GM12878 (cell line): ENCODE results near the gene AP2B1. TPM values are rescaled to one million over a fixed set of nuclear protein-coding genes. Genes with fewer than 3 reads are reported as not detected.

Source experiments
- ATAC-seq: fragments of 200-7000 bp; cut with Tn5 transposase; 3 replicates; pipeline ENCODE4 v1.9.1; 2020; ENCODE audit warnings: mild to moderate bottlenecking, moderate library complexity
- BruUV-seq: library from RNA; stranded (reverse); fragments of 400-500 nt; replicated peaks from 2 replicates; lab custom pipeline; 2021; lab: Mats Ljungman, UMichigan
- CTCF ChIA-PET: fragments of 300-600 bp; sonication (Branson Sonifier 250); formaldehyde crosslinking; extraction: SDS; loops from one replicate; lab custom pipeline; 2021; ENCODE audit warnings: inconsistent platforms; lab: Yijun Ruan, JAX
- POLR2A ChIA-PET: fragments of 350-600 bp; formaldehyde crosslinking; extraction: SDS; loops from one replicate; lab custom pipeline; 2021; ENCODE audit warnings: inconsistent platforms; lab: Charles Lee
- RAD21 ChIA-PET: fragments of 300-600 bp; sonication (Branson Sonifier 250); formaldehyde crosslinking; loops from one replicate; lab custom pipeline; 2023; ENCODE audit warnings: antibody characterized with exemption; ENCODE audit not compliant: unreplicated experiment; lab: Charles Lee
- SMC1A ChIA-PET: fragments of 300-600 bp; sonication (Branson Sonifier 250); formaldehyde crosslinking; loops from one replicate; lab custom pipeline; 2023; ENCODE audit not compliant: unreplicated experiment, uncharacterized antibody; lab: Charles Lee
- DNase-seq: peaks from one replicate; pipeline ENCODE4 v3.0.0-alpha.2; 2011; ENCODE audit warnings: low read depth, low spot score
- FAIRE-seq: peaks from 3 replicates; lab custom pipeline; 2011; peaks lifted over from hg19 to GRCh38; lab: Jason Lieb, UNC
- H2AFZ ChIP-seq: 2 replicates; pipeline ENCODE4 v1.6.0; 2011; ENCODE audit warnings: low read depth, low read length, control low read depth; ENCODE audit not compliant: control insufficient read depth
- H3K27ac ChIP-seq: 2 replicates; pipeline ENCODE4 v1.5.1; 2011; ENCODE audit warnings: control low read depth; ENCODE audit not compliant: control insufficient read depth, insufficient read depth
- H3K27me3 ChIP-seq, 2 experiments: replicated peaks in 1 of 2; 2 replicates each; pipeline versions ENCODE4 v1.6.0 to v1.6.1; 2011; ENCODE audit warnings: low read length in 1 of 2; ENCODE audit not compliant: control insufficient read depth in 2 of 2, insufficient read depth in 2 of 2
- H3K36me3 ChIP-seq, 2 experiments: 2 replicates each; pipeline ENCODE4 v1.5.1; 2011; ENCODE audit warnings: low read length in 1 of 2; ENCODE audit not compliant: control insufficient read depth in 2 of 2, insufficient read depth in 2 of 2
- H3K4me1 ChIP-seq: 2 replicates; pipeline ENCODE4 v1.6.1; 2011; ENCODE audit warnings: mild to moderate bottlenecking, low read length, moderate library complexity, mixed read lengths; ENCODE audit not compliant: control insufficient read depth, insufficient read depth
- H3K4me2 ChIP-seq: 2 replicates; pipeline ENCODE4 v1.6.0; 2011; ENCODE audit warnings: control low read depth; ENCODE audit not compliant: control insufficient read depth, insufficient read depth
- H3K4me3 ChIP-seq: fragments of 200-600 bp; sonication (generic); 2 replicates; pipeline ENCODE4 v1.5.1; 2016
- H3K79me2 ChIP-seq: 2 replicates; pipeline ENCODE4 v1.6.0; 2011; ENCODE audit warnings: low read length; ENCODE audit not compliant: control insufficient read depth, insufficient read depth
- H3K9ac ChIP-seq: 2 replicates; pipeline ENCODE4 v1.8.0; 2011; ENCODE audit warnings: low read length, control low read depth, mixed read lengths; ENCODE audit not compliant: control insufficient read depth, insufficient read depth
- H3K9me3 ChIP-seq: replicated peaks from 3 replicates; pipeline ENCODE4 v1.5.1; 2011; ENCODE audit warnings: mild to moderate bottlenecking, low read length; ENCODE audit not compliant: control insufficient read depth, insufficient read depth
- H4K20me1 ChIP-seq: 2 replicates; pipeline ENCODE4 v1.6.0; 2011; ENCODE audit not compliant: control insufficient read depth, insufficient read depth
- ASH2L ChIP-seq: fragments of 300-600, 200-600 bp; sonication (generic); IDR thresholded peaks from 2 replicates; pipeline ENCODE4 v1.6.1; 2017; ENCODE audit warnings: low read depth, mild to moderate bottlenecking, borderline replicate concordance
- BHLHE40 ChIP-seq, 2 experiments: fragments of 450-650 bp in 1 of 2; IDR thresholded peaks; 2 replicates each; pipeline ENCODE4 v1.6.1; 2011 to 2017; ENCODE audit warnings: low read depth in 2 of 2, borderline replicate concordance in 1 of 2, improper control_type of control experiment in 1 of 2, low read length in 1 of 2, mild to moderate bottlenecking in 1 of 2
- CREB1 ChIP-seq: IDR thresholded peaks from 2 replicates; pipeline ENCODE4 v1.6.1; 2012; ENCODE audit warnings: low read depth, mild to moderate bottlenecking, inconsistent platforms
- CREM ChIP-seq: IDR thresholded peaks from 2 replicates; pipeline ENCODE4 v1.6.1; 2014; ENCODE audit warnings: antibody characterized with exemption, low read depth
- EGR1 ChIP-seq, 2 experiments: IDR thresholded peaks; 1 replicate in 1 of 2; 2 replicates in 1 of 2; pipeline ENCODE4 v1.6.1; 2011 to 2012; ENCODE audit warnings: low read depth in 2 of 2, low read length in 2 of 2, borderline replicate concordance in 1 of 2, mild to moderate bottlenecking in 1 of 2, moderate library complexity in 1 of 2
- FOXK2 ChIP-seq: fragments of 450-650 bp; IDR thresholded peaks from 2 replicates; pipeline ENCODE4 v1.6.1; 2017; ENCODE audit warnings: mild to moderate bottlenecking, moderate library complexity
- IKZF1 ChIP-seq: fragments of 450-650 bp; conservative IDR thresholded peaks from 2 replicates; pipeline ENCODE4 v1.6.1; 2017; ENCODE audit warnings: antibody characterized with exemption, mild to moderate bottlenecking
- IKZF2 ChIP-seq, 2 experiments: fragments of 450-650 bp; IDR thresholded peaks; 2 replicates each; pipeline ENCODE4 v1.6.1; 2017; ENCODE audit warnings: mild to moderate bottlenecking in 2 of 2, moderate library complexity in 2 of 2
- PAX5 ChIP-seq: IDR thresholded peaks from 2 replicates; pipeline ENCODE4 v1.6.1; 2011; ENCODE audit warnings: low read depth, low read length, borderline replicate concordance
- POLR2A ChIP-seq: IDR thresholded peaks from 2 replicates; pipeline ENCODE4 v1.6.1; 2011; ENCODE audit warnings: low read depth, mild to moderate bottlenecking, low read length
- SPI1 ChIP-seq: IDR thresholded peaks from 2 replicates; pipeline ENCODE4 v1.6.1; 2011; ENCODE audit warnings: low read depth, mild to moderate bottlenecking, low read length, moderate library complexity, borderline replicate concordance; ENCODE audit not compliant: insufficient read depth
- TAF1 ChIP-seq: IDR thresholded peaks from 2 replicates; pipeline ENCODE4 v1.6.1; 2011; ENCODE audit warnings: mild to moderate bottlenecking, low read depth, low read length, borderline replicate concordance
- ZNF592 ChIP-seq: fragments of 450-650 bp; IDR thresholded peaks from 2 replicates; pipeline ENCODE4 v1.6.1; 2017; ENCODE audit warnings: mild to moderate bottlenecking, moderate library complexity
- ZNF687 ChIP-seq: fragments of 450-650 bp; IDR thresholded peaks from 2 replicates; pipeline ENCODE4 v1.6.1; 2017; ENCODE audit warnings: mild to moderate bottlenecking, moderate library complexity
- WGBS: methylation state at CpG from one replicate; pipeline ENCODE4 v1.1.6; 2016; ENCODE audit warnings: low lambda C conversion rate; ENCODE audit not compliant: insufficient replicate concordance, insufficient coverage; ENCODE audit errors: missing lambda C conversion rate; 5-methylcytosine and 5-hydroxymethylcytosine counted together
- in situ Hi-C: fragments of 300-500 bp; cut with MboI; formaldehyde crosslinking; loops from 9 replicates; pipeline ENCODE4 v1.14.3; 2018; ENCODE audit warnings: mixed read lengths
- intact Hi-C: fragments of 100-400 bp; cut with micrococcal nuclease; formaldehyde crosslinking; loops from one replicate; pipeline ENCODE4 v1.14.2; 2022; ENCODE audit not compliant: unreplicated experiment
- polyA plus RNA-seq, 11 experiments: library from polyadenylated mRNA; depleted of rRNA in 4 of 11; unstranded in 6 of 11; stranded (reverse) in 5 of 11; fragments of >200 nt; fragmentation: Nextera tagmentation in 4 of 11; fragmentation: Illumina TruSeq in 1 of 11; extraction: Ambion mirVana in 4 of 11; extraction: Trizol in 1 of 11; gene quantifications; 1 replicate in 1 of 11; 2 replicates in 10 of 11; pipeline versions ENCODE4 v1.2.1 to v1.2.3, GENCODE V29; 2011 to 2016; ENCODE audit warnings: inconsistent platforms in 2 of 11, missing spikeins in 2 of 11, low read depth in 1 of 11
- total RNA-seq, 4 experiments: library from RNA; depleted of rRNA in 3 of 4; stranded (reverse); fragments of >200 nt in 3 of 4; fragmentation: Illumina TruSeq in 1 of 4; extraction: Trizol in 1 of 4; gene quantifications; 2 replicates each; pipeline versions ENCODE4 v1.2.1 to v1.2.3, GENCODE V29; 2013 to 2021

Gene AP2B1
- total and polyA plus RNA-seq, 10 of the 15 experiments (the other 5 are each of a cell fraction or from before 2014, with no cell fraction given) = 18.6 to 112 (median 53.9) TPM

GRCh38 chr17:35540589-35541404 is 46.3 kb upstream of the AP2B1 start:
- ATAC-seq (peak; percentile 57), DNase-seq (no peak), FAIRE-seq (peak; percentile 56)
- Histone ChIP-seq H3K79me2 (peaks cover 44% of the 10 kb centered on the region), H3K4me2 (peak overlapping the region; percentile 85), H3K4me1 (peaks cover 19% of the 10 kb centered on the region), H3K36me3 (no peaks in the 10 kb centered on the region), H3K27me3 (no peaks in the 10 kb centered on the region), H2AFZ (peak overlapping the region; percentile 94), H3K4me3 (peak overlapping the region; percentile 84), H3K9me3 (no peaks in the 10 kb centered on the region), H3K27ac (peak overlapping the region; percentile 92), H3K9ac (peak overlapping the region; percentile 85), H4K20me1 (no peaks in the 10 kb centered on the region)
- ChIA-PET RAD21 (interaction anchor here (1.0 to 8.2 kb wide), 6 partner anchors 37 to 228 kb away, joined by 4 to 171 read pairs (median 10); partner anchors contain the start of genes PEX12 and SLFN13), SMC1A (interaction anchor here (0.9 to 12.6 kb wide), 6 partner anchors 12 to 234 kb away, joined by 3 to 251 read pairs (median 3); partner anchors contain the start of genes AP2B1 and PEX12), CTCF (interaction anchor here (0.7 to 16.4 kb wide), 6 partner anchors 8 to 370 kb away, joined by 3 to 321 read pairs (median 6); no protein-coding TSS in a partner anchor), POLR2A (interaction anchor here (0.6 kb wide), 3 partner anchors 73 to 280 kb away, joined by 3 to 10 read pairs (median 3); no protein-coding TSS in a partner anchor)
- intact Hi-C loops (no loop called here), in situ Hi-C loops (no loop called here)
- WGBS = under 1% methylated on average over 8 of the region's 8 CpGs
- BruUV-seq = no TSS peak
- 0 out of 2 replicates have a peak, but pooled peaks have one; percentile 22 for TF ChIP-seq CREB1
- TF ChIP-seq ZNF687 = peak; percentile 71
- TF ChIP-seq SPI1 = peak; percentile 43; the same call in 1 of the 2 replicates
- no peak for TF ChIP-seq EGR1 (IDR thresholded peaks at IDR 0.05; ENCODE audit: borderline replicate concordance in 1 of 2, low read depth in 2 of 2, low read length in 2 of 2)
- TF ChIP-seq IKZF2 (IDR thresholded peaks at IDR 0.05) = peak; percentile 7 to 23; a peak in 1 of 4 replicates
- no peak for TF ChIP-seq ZNF592
- TF ChIP-seq ASH2L = peak; percentile 85; the same call in 1 of the 2 replicates
- TF ChIP-seq CREM = peak; percentile 28; the same call in 1 of the 2 replicates
- no peak for TF ChIP-seq FOXK2
- TF ChIP-seq TAF1 = no peak
- peak; percentile 48 to 78; a peak in 3 of 4 replicates for TF ChIP-seq BHLHE40 (IDR thresholded peaks at IDR 0.05; ENCODE audit: borderline replicate concordance in 1 of 2, low read depth in 2 of 2, low read length in 1 of 2)
- TF ChIP-seq POLR2A = peak; percentile 72
- 0 out of 2 replicates have a peak, but pooled peaks have one; percentile 20 for TF ChIP-seq IKZF1
- TF ChIP-seq PAX5 = no peak
